IMR-90 (cell line): Measurements from ENCODE around the gene SREBF2. TPM values are rescaled to one million over a fixed set of nuclear protein-coding genes. Genes with fewer than 3 reads are reported as not detected.

Experiments used
- ATAC-seq: fragments of 200-7000 bp; cut with Tn5 transposase; 2 replicates; pipeline ENCODE4 v1.9.1; 2020; ENCODE audit warnings: low read depth, mild to moderate bottlenecking, moderate library complexity
- BruUV-seq: library from RNA; stranded (reverse); fragments of 400-500 nt; replicated peaks from 2 replicates; lab custom pipeline; 2021; lab: Mats Ljungman, UMichigan
- CTCF ChIA-PET: fragments of 300-600 bp; formaldehyde crosslinking; extraction: SDS; loops from one replicate; lab custom pipeline; 2021; ENCODE audit warnings: antibody characterized with exemption; lab: Yijun Ruan, JAX
- POLR2A ChIA-PET: fragments of 300-600 bp; sonication (Branson Sonifier 250); formaldehyde crosslinking; loops from one replicate; lab custom pipeline; 2022; ENCODE audit warnings: antibody characterized with exemption; ENCODE audit not compliant: unreplicated experiment; lab: Charles Lee
- DNase-seq: peaks from one replicate; pipeline ENCODE4 v3.0.0; 2013
- H2AFZ ChIP-seq: replicated peaks from 2 replicates; pipeline ENCODE3; 2013; ENCODE audit warnings: low read length, mild to moderate bottlenecking; ENCODE audit not compliant: poor library complexity
- H2AK5ac ChIP-seq: 2 replicates; pipeline ENCODE4 v1.6.1; 2013; ENCODE audit warnings: low read depth, low read length, inconsistent platforms
- H2AK9ac ChIP-seq: replicated peaks from 2 replicates; pipeline ENCODE3; 2013; ENCODE audit warnings: mild to moderate bottlenecking, low read depth, low read length, moderate library complexity; ENCODE audit not compliant: poor library complexity
- H2BK120ac ChIP-seq: 2 replicates; pipeline ENCODE4 v1.6.1; 2013; ENCODE audit warnings: low read depth, low read length, inconsistent platforms
- H2BK15ac ChIP-seq: 3 replicates; pipeline ENCODE4 v1.6.1; 2013; ENCODE audit warnings: low read depth, low read length, inconsistent platforms
- H2BK20ac ChIP-seq: 2 replicates; pipeline ENCODE4 v1.6.1; 2013; ENCODE audit warnings: low read depth, mild to moderate bottlenecking, inconsistent platforms, low read length, moderate library complexity
- H2BK5ac ChIP-seq: 2 replicates; pipeline ENCODE4 v1.6.1; 2013; ENCODE audit warnings: mild to moderate bottlenecking, low read depth, low read length, inconsistent platforms; ENCODE audit not compliant: poor library complexity, severe bottlenecking
- H3K14ac ChIP-seq: replicated peaks from 2 replicates; pipeline ENCODE4 v1.6.1; 2013; ENCODE audit warnings: low read depth, low read length, inconsistent platforms
- H3K18ac ChIP-seq: 2 replicates; pipeline ENCODE4 v1.6.1; 2013; ENCODE audit warnings: low read depth, low read length, control low read depth
- H3K23ac ChIP-seq: 2 replicates; pipeline ENCODE4 v1.6.1; 2013; ENCODE audit warnings: low read depth, low read length, inconsistent platforms
- H3K27ac ChIP-seq: 2 replicates; pipeline ENCODE4 v1.5.1; 2013; ENCODE audit warnings: mild to moderate bottlenecking, control low read depth, low read length; ENCODE audit not compliant: insufficient read depth
- H3K27me3 ChIP-seq: 2 replicates; pipeline ENCODE4 v1.6.1; 2013; ENCODE audit warnings: low read length; ENCODE audit not compliant: control insufficient read depth, insufficient read depth
- H3K36me3 ChIP-seq: 2 replicates; pipeline ENCODE4 v1.6.1; 2013; ENCODE audit warnings: low read length, mixed read lengths; ENCODE audit not compliant: control insufficient read depth, insufficient read depth
- H3K4ac ChIP-seq: 2 replicates; pipeline ENCODE4 v1.6.1; 2013; ENCODE audit warnings: low read depth, low read length, inconsistent platforms
- H3K4me1 ChIP-seq: 2 replicates; pipeline ENCODE4 v1.6.1; 2013; ENCODE audit warnings: low read length, mixed read lengths; ENCODE audit not compliant: control insufficient read depth, insufficient read depth
- H3K4me2 ChIP-seq: 2 replicates; pipeline ENCODE4 v1.6.1; 2013; ENCODE audit warnings: low read depth, mild to moderate bottlenecking, control low read depth, low read length, moderate library complexity
- H3K4me3 ChIP-seq: 2 replicates; pipeline ENCODE4 v1.5.1; 2013; ENCODE audit warnings: low read depth, mild to moderate bottlenecking, control low read depth, low read length, moderate library complexity; ENCODE audit not compliant: insufficient read depth
- H3K56ac ChIP-seq: 2 replicates; pipeline ENCODE4 v1.6.1; 2013; ENCODE audit warnings: low read length, inconsistent platforms; ENCODE audit not compliant: insufficient read depth; ENCODE audit errors: extremely low read depth
- H3K79me1 ChIP-seq, 2 experiments: 2 replicates each; pipeline ENCODE4 v1.6.1; 2013; ENCODE audit warnings: low read length in 2 of 2, inconsistent platforms in 1 of 2, low read depth in 1 of 2
- H3K9ac ChIP-seq: 2 replicates; pipeline ENCODE4 v1.6.1; 2013; ENCODE audit warnings: low read depth, low read length, control low read depth
- H3K9me1 ChIP-seq: 2 replicates; pipeline ENCODE4 v1.6.1; 2013; ENCODE audit warnings: low read length, inconsistent platforms; ENCODE audit not compliant: insufficient read depth
- H3K9me3 ChIP-seq: 2 replicates; pipeline ENCODE4 v1.6.1; 2013; ENCODE audit warnings: low read length; ENCODE audit not compliant: control insufficient read depth, insufficient read depth
- H4K20me1 ChIP-seq: 2 replicates; pipeline ENCODE4 v1.6.1; 2013; ENCODE audit warnings: low read length, inconsistent platforms; ENCODE audit not compliant: insufficient read depth
- H4K5ac ChIP-seq: 2 replicates; pipeline ENCODE4 v1.6.1; 2013; ENCODE audit warnings: mild to moderate bottlenecking, low read depth, low read length, control low read depth
- H4K8ac ChIP-seq, 2 experiments: 2 replicates each; pipeline ENCODE4 v1.6.1; 2013; ENCODE audit warnings: low read depth in 2 of 2, low read length in 2 of 2, control low read depth in 1 of 2, inconsistent platforms in 1 of 2
- H4K91ac ChIP-seq: 2 replicates; pipeline ENCODE4 v1.6.1; 2013; ENCODE audit warnings: low read depth, low read length, inconsistent platforms; ENCODE audit not compliant: insufficient read depth
- BHLHE40 ChIP-seq: fragments of 150-350 bp; IDR thresholded peaks from 2 replicates; pipeline ENCODE4 v1.6.1; 2016; ENCODE audit warnings: mild to moderate bottlenecking, low read depth, low read length
- CEBPB ChIP-seq: IDR thresholded peaks from 2 replicates; pipeline ENCODE4 v1.6.1; 2012; ENCODE audit warnings: low read depth, low read length, improper control_type of control experiment
- CHD1 ChIP-seq: IDR thresholded peaks from 2 replicates; pipeline ENCODE4 v1.6.1; 2012; ENCODE audit warnings: low read depth, low read length, improper control_type of control experiment
- MAFK ChIP-seq: IDR thresholded peaks from 2 replicates; pipeline ENCODE4 v1.6.1; 2012; ENCODE audit warnings: low read depth, low read length, improper control_type of control experiment
- MAZ ChIP-seq: IDR thresholded peaks from 2 replicates; pipeline ENCODE4 v1.6.1; 2012; ENCODE audit warnings: low read depth, mild to moderate bottlenecking, low read length, improper control_type of control experiment, moderate library complexity, borderline replicate concordance
- POLR2A ChIP-seq: IDR thresholded peaks from 2 replicates; pipeline ENCODE4 v1.6.1; 2012; ENCODE audit warnings: mild to moderate bottlenecking, low read depth, low read length
- RAD21 ChIP-seq: IDR thresholded peaks from 2 replicates; pipeline ENCODE4 v1.6.1; 2012; ENCODE audit warnings: low read length, improper control_type of control experiment
- RFX5 ChIP-seq: IDR thresholded peaks from 2 replicates; pipeline ENCODE4 v1.8.0; 2012; ENCODE audit warnings: low read depth, mild to moderate bottlenecking, low read length, moderate library complexity
- SMC3 ChIP-seq: fragments of 150-350 bp; IDR thresholded peaks from 2 replicates; pipeline ENCODE4 v1.6.1; 2016; ENCODE audit warnings: low read depth, mild to moderate bottlenecking, antibody characterized with exemption, low read length, moderate library complexity
- USF2 ChIP-seq: fragments of 150-350 bp; IDR thresholded peaks from 2 replicates; pipeline ENCODE4 v1.6.1; 2017; ENCODE audit warnings: mild to moderate bottlenecking, antibody characterized with exemption, low read length, low read depth
- WGBS, 2 experiments: methylation state at CpG; one replicate each; pipeline versions ENCODE4 v1.1.5 to v1.1.7; 2013; ENCODE audit warnings: missing lambda C conversion rate in 2 of 2; ENCODE audit not compliant: insufficient read length in 1 of 2; ENCODE audit errors: extremely low coverage in 2 of 2; 5-methylcytosine and 5-hydroxymethylcytosine counted together
- dilution Hi-C: fragments of 300-500 bp; cut with HindIII; formaldehyde crosslinking; loops from one replicate; pipeline ENCODE4 v1.14.3; 2018; ENCODE audit warnings: low sequenced_read_pairs; ENCODE audit not compliant: unreplicated experiment
- in situ Hi-C: fragments of 300-500 bp; cut with MboI; formaldehyde crosslinking; loops from 3 replicates; pipeline ENCODE4 v1.14.3; 2019; ENCODE audit warnings: low sequenced_read_pairs, inconsistent platforms, mixed read lengths
- intact Hi-C: fragments of 100-400 bp; cut with micrococcal nuclease; formaldehyde crosslinking; loops from 2 replicates; pipeline ENCODE4 v1.10.0; 2022
- polyA plus RNA-seq, 3 experiments: library from polyadenylated mRNA; depleted of rRNA; stranded (reverse); fragments of >200 nt; gene quantifications; 2 replicates each; pipeline ENCODE4 v1.2.3, GENCODE V29; 2012; ENCODE audit warnings: low replicate concordance in 1 of 3
- total RNA-seq: library from RNA; depleted of rRNA; stranded (reverse); fragments of >200 nt; gene quantifications from 2 replicates; pipeline ENCODE4 v1.2.3, GENCODE V29; 2012

SREBF2 gene
- total and polyA plus RNA-seq, 2 of the 4 experiments (the other 2 are of a cell fraction): 8.1 to 47.4 TPM

- H3K4me1 ChIP-seq: no peaks in the 10 kb centered on the region
- no peak overlapping the region for H2BK5ac ChIP-seq
- peaks cover 55% of the 10 kb centered on the region for H4K20me1 ChIP-seq
- H3K4me3 ChIP-seq: no peak overlapping the region
- peaks cover 11% of the 10 kb centered on the region for H3K9me1 ChIP-seq
- POLR2A ChIA-PET: interaction anchor here (0.6 kb wide), 1 partner anchor 51 kb away, joined by 3 read pairs; no protein-coding TSS in a partner anchor
- no peak overlapping the region for H4K5ac ChIP-seq
- no peak overlapping the region for H4K8ac ChIP-seq
- no peak overlapping the region for H3K23ac ChIP-seq
- no TSS peak for BruUV-seq
- H3K27me3 ChIP-seq: no peaks in the 10 kb centered on the region
- intact Hi-C loops (no loop called here), in situ Hi-C loops (no loop called here), dilution Hi-C loops (no loop called here)
- H2AFZ ChIP-seq: no peak overlapping the region
- H3K27ac ChIP-seq: no peak overlapping the region
- H2BK15ac ChIP-seq: no peak overlapping the region
- H3K9ac ChIP-seq: no peak overlapping the region
- no CpG with 5 or more reads among the region's 5 CpGs for WGBS, 2 experiments
- H3K36me3 ChIP-seq: peaks cover 6% of the 10 kb centered on the region
- no peak overlapping the region for H3K14ac ChIP-seq
- CTCF ChIA-PET: no interaction called here
- no peak overlapping the region for H4K91ac ChIP-seq
- no peak overlapping the region for H3K18ac ChIP-seq
- no peak overlapping the region for H3K4ac ChIP-seq
- no peak overlapping the region for H2BK120ac ChIP-seq
- H3K79me1 ChIP-seq: peaks cover 30 to 81% of the 10 kb centered on the region in 2 experiments; a peak in 3 of 4 replicates
- H3K4me2 ChIP-seq: no peak overlapping the region
- no peak overlapping the region for H2BK20ac ChIP-seq
- no peak for TF ChIP-seq CEBPB
- TF ChIP-seq MAFK: no peak
- no peak for TF ChIP-seq USF2
- no peak for TF ChIP-seq RFX5
- TF ChIP-seq POLR2A: no peak
- TF ChIP-seq BHLHE40: no peak
- no peak for TF ChIP-seq SMC3
- TF ChIP-seq MAZ: no peak
- TF ChIP-seq RAD21: no peak
- no peak for TF ChIP-seq CHD1
- ATAC-seq (no peak), DNase-seq (no peak)
- H2AK9ac ChIP-seq: no peak overlapping the region
- H3K9me3 ChIP-seq: no peaks in the 10 kb centered on the region
- H3K56ac ChIP-seq: no peak overlapping the region
- no peak overlapping the region for H2AK5ac ChIP-seq
Observed at GRCh38 chr22:41840216-41840615, 7.3 kb downstream of the SREBF2 start.
